ENCODE data around the gene ENTHD1.

GRCh38 chr22:39713799-39714290 is 179.7 kb downstream of the ENTHD1 start:
- no peak for TF ChIP-seq POLR2AphosphoS5 (IDR thresholded peaks at IDR 0.05; ENCODE audit: borderline replicate concordance, low read depth, low read length)
- TF ChIP-seq EZH2 (IDR thresholded peaks at IDR 0.05) = no peak
